Right atrium auricular region (tissue), 2 donors: Measurements from ENCODE around the gene FAM98C. TPM values are rescaled to one million over a fixed set of nuclear protein-coding genes. Genes with fewer than 3 reads are reported as not detected.

ENCODE experiments used
- DNase-seq: peaks from one replicate; pipeline ENCODE4 v3.0.0-alpha.2; 2019; ENCODE audit warnings: low spot score
- H3K27ac ChIP-seq, 2 donors: fragments of 200-600 bp; sonication (generic); 1 replicate in 1 of 2; 2 replicates in 1 of 2; pipeline ENCODE4 v1.5.1; 2016 to 2019
- H3K27me3 ChIP-seq, 2 donors: fragments of 200-600 bp; sonication (generic); one replicate each; pipeline versions ENCODE4 v1.5.1 to v1.6.0; 2017 to 2019
- H3K36me3 ChIP-seq: fragments of 200-600 bp; sonication (generic); one replicate; pipeline ENCODE4 v1.5.1; 2016
- H3K4me1 ChIP-seq, 2 donors: fragments of 200-600 bp; sonication (generic); one replicate each; pipeline versions ENCODE4 v1.5.1 to v1.6.0; 2017 to 2019
- H3K4me3 ChIP-seq, 2 donors: fragments of 200-600 bp; sonication (generic); 1 replicate in 1 of 2; 2 replicates in 1 of 2; pipeline ENCODE4 v1.5.1; 2017 to 2019; ENCODE audit warnings: mild to moderate bottlenecking in 1 of 2, moderate library complexity in 1 of 2
- H3K9me3 ChIP-seq, 2 donors: fragments of 200-600 bp; sonication (generic); one replicate each; pipeline ENCODE4 v1.5.1; 2019
- total RNA-seq, 2 donors: library from RNA; depleted of rRNA; stranded (reverse); fragments of >200 nt; gene quantifications; one replicate each; pipeline ENCODE4 v1.1.0, GENCODE V29; 2016
- TF ChIP-seq, protein P1 (sequence below), 2 donors: fragments of 200-600 bp; sonication (generic); IDR thresholded peaks; one replicate each; pipeline ENCODE4 v1.5.1; 2019; ENCODE audit warnings: antibody characterized with exemption in 2 of 2

Gene FAM98C
- 10 to 100 TPM; 11.9 to 19.8 TPM for total RNA-seq

DNA sequence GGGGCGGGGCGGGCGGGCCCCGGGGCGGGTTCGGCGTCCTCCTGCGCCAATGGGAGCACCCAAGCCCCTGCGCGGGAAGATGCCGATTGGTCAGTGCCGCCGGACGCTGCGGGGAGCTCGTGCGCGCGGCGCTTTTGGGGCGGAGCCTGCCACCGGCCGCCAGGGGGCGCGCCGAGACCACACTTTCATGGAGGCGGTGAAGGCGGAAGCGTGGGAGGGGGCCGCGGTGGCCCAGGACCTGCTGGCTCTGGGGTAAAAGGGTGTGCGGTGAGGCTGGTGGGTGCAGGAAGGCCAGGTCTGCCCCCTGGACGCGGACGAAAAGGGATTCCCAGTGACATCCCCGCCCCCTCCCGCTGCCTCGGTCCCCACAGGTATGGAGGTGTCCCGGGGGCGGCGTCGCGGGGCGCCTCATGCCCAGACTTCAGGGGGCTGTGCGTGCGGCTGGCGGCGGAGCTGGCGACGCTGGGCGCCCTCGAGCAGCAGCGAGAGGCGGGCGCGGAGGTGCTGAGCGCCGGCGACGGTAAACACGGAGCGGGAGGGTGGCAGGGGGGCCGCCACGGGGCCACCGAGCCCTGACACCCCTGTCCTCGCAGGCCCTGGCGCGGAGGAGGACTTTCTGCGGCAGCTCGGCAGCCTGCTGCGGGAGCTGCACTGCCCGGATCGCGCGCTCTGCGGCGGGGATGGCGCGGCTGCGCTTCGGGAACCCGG lies at the start of gene FAM98C:
Gene FAM98C (plus strand): TSS at position 127 of the 708 bp plus-strand sequence. CDS start 61 bp downstream, at position 188.
- TF ChIP-seq, protein P1, sequence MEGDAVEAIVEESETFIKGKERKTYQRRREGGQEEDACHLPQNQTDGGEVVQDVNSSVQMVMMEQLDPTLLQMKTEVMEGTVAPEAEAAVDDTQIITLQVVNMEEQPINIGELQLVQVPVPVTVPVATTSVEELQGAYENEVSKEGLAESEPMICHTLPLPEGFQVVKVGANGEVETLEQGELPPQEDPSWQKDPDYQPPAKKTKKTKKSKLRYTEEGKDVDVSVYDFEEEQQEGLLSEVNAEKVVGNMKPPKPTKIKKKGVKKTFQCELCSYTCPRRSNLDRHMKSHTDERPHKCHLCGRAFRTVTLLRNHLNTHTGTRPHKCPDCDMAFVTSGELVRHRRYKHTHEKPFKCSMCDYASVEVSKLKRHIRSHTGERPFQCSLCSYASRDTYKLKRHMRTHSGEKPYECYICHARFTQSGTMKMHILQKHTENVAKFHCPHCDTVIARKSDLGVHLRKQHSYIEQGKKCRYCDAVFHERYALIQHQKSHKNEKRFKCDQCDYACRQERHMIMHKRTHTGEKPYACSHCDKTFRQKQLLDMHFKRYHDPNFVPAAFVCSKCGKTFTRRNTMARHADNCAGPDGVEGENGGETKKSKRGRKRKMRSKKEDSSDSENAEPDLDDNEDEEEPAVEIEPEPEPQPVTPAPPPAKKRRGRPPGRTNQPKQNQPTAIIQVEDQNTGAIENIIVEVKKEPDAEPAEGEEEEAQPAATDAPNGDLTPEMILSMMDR (IDR thresholded peaks at IDR 0.05) = peak; percentile 97 to 98
- Histone ChIP-seq H3K27me3 (peaks cover 0 to 8% of the 10 kb centered on the region in 2 donors), H3K36me3 (peaks cover 3% of the 10 kb centered on the region), H3K27ac (peak within 1 kb of the TSS; percentile 83), H3K4me1 (peaks cover 0 to 8% of the 10 kb centered on the region in 2 donors), H3K4me3 (peak within 1 kb of the TSS; percentile 74 to 90), H3K9me3 (no peaks in the 10 kb centered on the region)
- peak; percentile 98 for DNase-seq

DNA sequence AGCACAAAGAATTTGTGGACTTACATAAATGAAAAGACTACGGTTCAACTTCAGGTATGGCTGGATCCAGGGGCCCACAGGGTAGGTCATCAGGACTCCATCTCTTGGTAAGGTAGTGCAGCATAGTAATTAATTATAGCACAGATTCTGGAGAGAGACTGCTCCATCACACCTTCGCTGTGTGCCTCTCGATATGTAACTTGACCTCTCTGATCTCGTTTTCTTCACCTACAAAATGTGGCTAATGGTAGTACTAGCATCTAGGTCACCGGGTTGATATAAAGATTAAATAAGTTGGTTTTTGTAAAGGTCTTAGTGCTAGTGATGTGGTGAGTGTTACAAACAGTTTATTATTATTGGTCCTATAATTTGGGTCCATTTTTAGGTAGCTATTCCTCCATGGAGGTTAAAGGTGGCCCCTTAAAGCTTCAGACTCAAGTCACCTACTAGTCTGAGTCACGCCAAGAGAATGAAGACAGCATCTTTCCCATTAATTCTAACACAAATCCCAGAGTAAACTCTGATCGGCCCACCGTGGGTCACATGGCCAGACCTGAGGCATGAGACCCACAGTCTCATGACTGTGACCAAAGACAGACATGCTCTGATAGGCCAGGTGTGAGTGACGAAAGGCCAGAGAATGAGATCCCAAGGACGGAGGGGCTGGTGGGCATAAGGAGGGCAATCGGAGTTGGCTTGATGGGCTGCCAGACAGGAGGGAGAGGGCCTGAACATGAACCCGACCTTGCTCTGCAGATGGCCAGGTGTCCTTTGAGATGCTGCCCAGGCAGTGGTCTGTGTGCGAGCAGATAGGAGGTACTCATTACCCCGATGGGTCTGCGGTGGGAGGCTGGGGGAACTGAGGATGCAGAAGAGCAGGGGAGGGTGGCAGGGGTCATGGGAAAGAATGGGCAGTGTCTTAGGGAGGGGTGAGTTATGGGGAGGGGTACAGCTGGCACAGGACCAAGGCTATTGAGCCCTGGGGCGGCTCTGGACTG lies 46.9 kb upstream of the FAM98C start:
- H3K27ac ChIP-seq = no peak overlapping the region
- no peaks in the 10 kb centered on the region for H3K36me3 ChIP-seq
- no peak overlapping the region for H3K4me3 ChIP-seq
- no peaks in the 10 kb centered on the region for H3K9me3 ChIP-seq
- H3K4me1 ChIP-seq = peaks cover 0 to 1% of the 10 kb centered on the region in 2 donors
- TF ChIP-seq, protein P1 (IDR thresholded peaks at IDR 0.05) = no peak
- DNase-seq = no peak
- no peaks in the 10 kb centered on the region for H3K27me3 ChIP-seq

DNA sequence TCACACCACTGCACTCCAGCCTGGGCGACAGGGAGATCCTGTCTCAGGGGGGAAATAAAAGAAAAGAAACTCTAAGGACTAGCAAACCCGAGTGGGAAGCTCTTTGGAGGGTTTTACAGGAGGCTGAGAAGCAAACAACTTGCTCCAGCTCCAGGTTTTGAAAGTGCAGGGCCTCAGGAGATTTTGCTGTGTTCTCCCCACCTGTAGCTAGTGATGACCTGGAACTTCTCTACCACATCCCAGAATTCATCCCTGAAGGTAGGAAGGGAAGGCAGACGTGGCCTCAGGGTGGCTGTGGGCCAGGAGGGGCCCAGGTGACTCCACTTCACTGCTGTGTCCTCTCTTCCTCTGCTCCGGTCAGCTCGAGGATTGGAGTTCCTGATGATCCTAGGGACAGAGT lies 44.8 kb upstream of the FAM98C start:
- Histone ChIP-seq H3K9me3 (no peaks in the 10 kb centered on the region), H3K27me3 (no peaks in the 10 kb centered on the region), H3K4me1 (peaks cover 0 to 21% of the 10 kb centered on the region in 2 donors), H3K4me3 (no peak overlapping the region), H3K36me3 (no peaks in the 10 kb centered on the region), H3K27ac (no peak overlapping the region)
- TF ChIP-seq, protein P1 (IDR thresholded peaks at IDR 0.05) = no peak
- no peak for DNase-seq

DNA sequence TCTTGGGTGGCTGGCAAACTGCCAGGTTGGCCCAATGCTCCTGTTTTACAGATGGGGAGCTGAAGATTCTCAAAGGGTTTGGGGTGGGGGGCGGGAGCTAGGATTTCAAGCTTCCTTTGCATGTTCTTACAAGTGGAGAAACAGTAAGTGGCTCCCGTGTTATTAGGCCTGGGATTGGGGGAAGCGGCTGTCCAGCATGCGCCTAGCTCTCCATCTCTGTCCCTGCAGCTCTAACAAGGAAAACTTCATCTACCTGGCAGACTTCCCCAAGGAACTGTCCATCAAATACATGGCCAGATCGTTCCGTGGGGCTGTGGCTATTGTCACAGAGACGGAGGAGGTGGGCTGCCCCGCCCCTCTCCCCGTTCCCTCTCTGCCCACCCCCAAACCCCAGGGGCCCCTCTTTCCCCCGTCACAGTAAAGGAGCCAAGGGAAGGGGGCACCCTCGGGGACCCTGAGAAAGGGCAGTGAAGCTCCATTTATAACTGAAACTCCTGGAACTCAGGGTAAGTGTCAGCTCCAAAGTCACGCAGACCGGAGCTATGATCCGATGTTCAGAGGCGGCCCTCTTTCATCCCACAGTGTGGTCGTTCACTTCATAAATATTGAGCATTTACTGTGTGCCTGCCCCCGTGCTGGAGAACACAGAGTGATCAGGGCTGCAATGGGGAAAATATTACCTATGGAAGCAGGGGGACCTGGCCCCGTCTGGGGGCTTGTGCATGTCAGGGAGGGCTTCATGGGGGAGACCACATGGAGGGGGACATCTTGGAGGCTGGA lies 43.5 kb upstream of the FAM98C start:
- Histone ChIP-seq H3K9me3 (no peaks in the 10 kb centered on the region), H3K27ac (no peak overlapping the region), H3K4me1 (peaks cover 0 to 21% of the 10 kb centered on the region in 2 donors), H3K36me3 (no peaks in the 10 kb centered on the region), H3K4me3 (no peak overlapping the region), H3K27me3 (no peaks in the 10 kb centered on the region)
- TF ChIP-seq, protein P1 (IDR thresholded peaks at IDR 0.05) = no peak
- no peak for DNase-seq

DNA sequence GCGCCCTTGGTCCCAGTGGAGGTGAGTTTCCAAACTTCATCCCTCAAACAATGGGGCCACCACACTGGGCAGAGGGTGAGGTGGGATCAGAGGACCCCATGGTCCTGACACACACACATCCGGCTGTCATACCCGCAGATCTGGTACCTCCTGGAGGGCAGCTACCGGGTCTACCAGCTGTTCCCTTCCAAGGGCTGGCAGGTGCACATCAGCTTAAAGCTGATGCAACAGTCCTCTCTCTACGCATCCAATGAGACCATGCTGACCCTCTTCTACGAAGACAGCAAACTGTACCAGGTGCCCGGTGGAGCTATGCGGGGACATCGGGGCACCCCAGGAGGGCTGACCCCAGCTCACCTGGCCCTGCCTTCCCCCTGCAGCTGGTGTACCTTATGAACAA lies 42.5 kb upstream of the FAM98C start:
- H3K36me3 ChIP-seq = no peaks in the 10 kb centered on the region
- DNase-seq = no peak
- H3K4me1 ChIP-seq = peaks cover 0 to 21% of the 10 kb centered on the region in 2 donors
- no peaks in the 10 kb centered on the region for H3K27me3 ChIP-seq
- H3K27ac ChIP-seq = no peak overlapping the region
- TF ChIP-seq, protein P1 (IDR thresholded peaks at IDR 0.05) = no peak
- H3K9me3 ChIP-seq = no peaks in the 10 kb centered on the region
- H3K4me3 ChIP-seq = no peak overlapping the region
